PFSK-1 (cell line): ENCODE measurements around the gene BICDL1.

Experiments used
- FOXP2 ChIP-seq: optimal IDR thresholded peaks from 2 replicates; pipeline ENCODE3; 2011; ENCODE audit warnings: borderline replicate concordance, control low read depth, inconsistent platforms; ENCODE audit not compliant: insufficient read depth; ENCODE audit errors: extremely low read length, extremely low read depth
- POLR2AphosphoS5 ChIP-seq: IDR thresholded peaks from 2 replicates; pipeline ENCODE4 v1.6.1; 2012; ENCODE audit warnings: low read depth, mild to moderate bottlenecking, control low read depth, low read length, moderate library complexity
- SIN3A ChIP-seq: IDR thresholded peaks from 2 replicates; pipeline ENCODE4 v1.6.1; 2012; ENCODE audit warnings: mild to moderate bottlenecking, low read length, moderate library complexity, borderline replicate concordance; ENCODE audit not compliant: insufficient read depth
- TAF1 ChIP-seq: IDR thresholded peaks from 2 replicates; pipeline ENCODE4 v1.6.1; 2012; ENCODE audit warnings: low read length, control low read depth, borderline replicate concordance; ENCODE audit not compliant: insufficient read depth
- TF ChIP-seq, protein P1 (sequence below), 2 experiments: IDR thresholded peaks; 2 replicates each; pipeline versions ENCODE4 v1.6.1 to v1.8.0; 2011 to 2012; ENCODE audit warnings: low read depth in 2 of 2, low read length in 2 of 2, control low read depth in 1 of 2, inconsistent platforms in 1 of 2, mild to moderate bottlenecking in 1 of 2, moderate library complexity in 1 of 2; ENCODE audit not compliant: insufficient read depth in 1 of 2

DNA sequence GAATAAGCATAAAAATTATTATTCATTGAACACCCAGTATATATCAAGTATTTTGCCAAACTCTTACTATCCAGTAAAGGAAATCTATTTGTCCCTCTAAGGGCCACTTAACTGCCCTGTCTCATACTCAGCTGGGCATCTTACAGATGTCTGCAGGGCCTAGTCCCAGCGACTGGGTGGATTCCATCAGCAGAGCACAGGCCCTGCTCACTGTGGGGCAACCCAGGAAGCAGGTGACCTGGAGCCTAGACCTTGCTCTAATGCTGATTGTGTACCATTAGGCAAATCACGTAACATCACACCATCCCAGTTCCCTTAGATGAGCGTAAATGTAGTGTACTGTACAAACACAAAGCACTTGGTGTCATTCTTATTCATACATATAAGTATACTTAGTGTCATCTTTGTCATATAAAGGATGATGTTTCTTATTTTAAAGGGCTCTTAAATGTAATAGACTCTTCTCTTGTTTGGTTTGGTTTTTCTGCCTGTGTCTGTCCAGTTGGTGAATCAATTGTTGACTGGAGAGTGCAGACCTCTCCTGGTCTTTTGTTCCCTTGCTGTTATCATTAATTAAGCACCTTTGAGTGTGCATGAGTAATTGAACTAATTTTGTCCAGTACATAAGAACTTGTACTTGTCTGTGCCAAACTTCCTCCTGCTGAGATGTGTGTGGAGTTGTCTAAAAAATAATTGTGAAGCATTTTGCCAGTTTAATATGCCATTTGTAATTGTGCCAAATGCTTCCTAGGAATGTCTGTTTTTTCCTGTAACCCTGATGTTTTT lies 78.2 kb downstream of the BICDL1 start:
- TF ChIP-seq POLR2AphosphoS5 (no peak), TAF1 (no peak), SIN3A (no peak), FOXP2 (no peak)
- TF ChIP-seq, protein P1, sequence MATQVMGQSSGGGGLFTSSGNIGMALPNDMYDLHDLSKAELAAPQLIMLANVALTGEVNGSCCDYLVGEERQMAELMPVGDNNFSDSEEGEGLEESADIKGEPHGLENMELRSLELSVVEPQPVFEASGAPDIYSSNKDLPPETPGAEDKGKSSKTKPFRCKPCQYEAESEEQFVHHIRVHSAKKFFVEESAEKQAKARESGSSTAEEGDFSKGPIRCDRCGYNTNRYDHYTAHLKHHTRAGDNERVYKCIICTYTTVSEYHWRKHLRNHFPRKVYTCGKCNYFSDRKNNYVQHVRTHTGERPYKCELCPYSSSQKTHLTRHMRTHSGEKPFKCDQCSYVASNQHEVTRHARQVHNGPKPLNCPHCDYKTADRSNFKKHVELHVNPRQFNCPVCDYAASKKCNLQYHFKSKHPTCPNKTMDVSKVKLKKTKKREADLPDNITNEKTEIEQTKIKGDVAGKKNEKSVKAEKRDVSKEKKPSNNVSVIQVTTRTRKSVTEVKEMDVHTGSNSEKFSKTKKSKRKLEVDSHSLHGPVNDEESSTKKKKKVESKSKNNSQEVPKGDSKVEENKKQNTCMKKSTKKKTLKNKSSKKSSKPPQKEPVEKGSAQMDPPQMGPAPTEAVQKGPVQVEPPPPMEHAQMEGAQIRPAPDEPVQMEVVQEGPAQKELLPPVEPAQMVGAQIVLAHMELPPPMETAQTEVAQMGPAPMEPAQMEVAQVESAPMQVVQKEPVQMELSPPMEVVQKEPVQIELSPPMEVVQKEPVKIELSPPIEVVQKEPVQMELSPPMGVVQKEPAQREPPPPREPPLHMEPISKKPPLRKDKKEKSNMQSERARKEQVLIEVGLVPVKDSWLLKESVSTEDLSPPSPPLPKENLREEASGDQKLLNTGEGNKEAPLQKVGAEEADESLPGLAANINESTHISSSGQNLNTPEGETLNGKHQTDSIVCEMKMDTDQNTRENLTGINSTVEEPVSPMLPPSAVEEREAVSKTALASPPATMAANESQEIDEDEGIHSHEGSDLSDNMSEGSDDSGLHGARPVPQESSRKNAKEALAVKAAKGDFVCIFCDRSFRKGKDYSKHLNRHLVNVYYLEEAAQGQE (IDR thresholded peaks at IDR 0.05; ENCODE audit: insufficient read depth in 1 of 2, low read depth in 2 of 2, low read length in 2 of 2) = no peak
